IMR-90 (cell line): ENCODE measurements around the gene DGKD. TPM values are rescaled to one million over a fixed set of nuclear protein-coding genes. Genes with fewer than 3 reads are reported as not detected.

Experiments used
- ATAC-seq: fragments of 200-7000 bp; cut with Tn5 transposase; 2 replicates; pipeline ENCODE4 v1.9.1; 2020; ENCODE audit warnings: low read depth, mild to moderate bottlenecking, moderate library complexity
- BruUV-seq: library from RNA; stranded (reverse); fragments of 400-500 nt; replicated peaks from 2 replicates; lab custom pipeline; 2021; lab: Mats Ljungman, UMichigan
- CTCF ChIA-PET: fragments of 300-600 bp; formaldehyde crosslinking; extraction: SDS; loops from one replicate; lab custom pipeline; 2021; ENCODE audit warnings: antibody characterized with exemption; lab: Yijun Ruan, JAX
- POLR2A ChIA-PET: fragments of 300-600 bp; sonication (Branson Sonifier 250); formaldehyde crosslinking; loops from one replicate; lab custom pipeline; 2022; ENCODE audit warnings: antibody characterized with exemption; ENCODE audit not compliant: unreplicated experiment; lab: Charles Lee
- DNase-seq: peaks from one replicate; pipeline ENCODE4 v3.0.0; 2013
- H2AFZ ChIP-seq: replicated peaks from 2 replicates; pipeline ENCODE3; 2013; ENCODE audit warnings: low read length, mild to moderate bottlenecking; ENCODE audit not compliant: poor library complexity
- H2AK5ac ChIP-seq: 2 replicates; pipeline ENCODE4 v1.6.1; 2013; ENCODE audit warnings: low read depth, low read length, inconsistent platforms
- H2AK9ac ChIP-seq: replicated peaks from 2 replicates; pipeline ENCODE3; 2013; ENCODE audit warnings: mild to moderate bottlenecking, low read depth, low read length, moderate library complexity; ENCODE audit not compliant: poor library complexity
- H2BK120ac ChIP-seq: 2 replicates; pipeline ENCODE4 v1.6.1; 2013; ENCODE audit warnings: low read depth, low read length, inconsistent platforms
- H2BK15ac ChIP-seq: 3 replicates; pipeline ENCODE4 v1.6.1; 2013; ENCODE audit warnings: low read depth, low read length, inconsistent platforms
- H2BK20ac ChIP-seq: 2 replicates; pipeline ENCODE4 v1.6.1; 2013; ENCODE audit warnings: low read depth, mild to moderate bottlenecking, inconsistent platforms, low read length, moderate library complexity
- H2BK5ac ChIP-seq: 2 replicates; pipeline ENCODE4 v1.6.1; 2013; ENCODE audit warnings: mild to moderate bottlenecking, low read depth, low read length, inconsistent platforms; ENCODE audit not compliant: poor library complexity, severe bottlenecking
- H3K14ac ChIP-seq: replicated peaks from 2 replicates; pipeline ENCODE4 v1.6.1; 2013; ENCODE audit warnings: low read depth, low read length, inconsistent platforms
- H3K18ac ChIP-seq: 2 replicates; pipeline ENCODE4 v1.6.1; 2013; ENCODE audit warnings: low read depth, low read length, control low read depth
- H3K23ac ChIP-seq: 2 replicates; pipeline ENCODE4 v1.6.1; 2013; ENCODE audit warnings: low read depth, low read length, inconsistent platforms
- H3K27ac ChIP-seq: 2 replicates; pipeline ENCODE4 v1.5.1; 2013; ENCODE audit warnings: mild to moderate bottlenecking, control low read depth, low read length; ENCODE audit not compliant: insufficient read depth
- H3K27me3 ChIP-seq: 2 replicates; pipeline ENCODE4 v1.6.1; 2013; ENCODE audit warnings: low read length; ENCODE audit not compliant: control insufficient read depth, insufficient read depth
- H3K36me3 ChIP-seq: 2 replicates; pipeline ENCODE4 v1.6.1; 2013; ENCODE audit warnings: low read length, mixed read lengths; ENCODE audit not compliant: control insufficient read depth, insufficient read depth
- H3K4ac ChIP-seq: 2 replicates; pipeline ENCODE4 v1.6.1; 2013; ENCODE audit warnings: low read depth, low read length, inconsistent platforms
- H3K4me1 ChIP-seq: 2 replicates; pipeline ENCODE4 v1.6.1; 2013; ENCODE audit warnings: low read length, mixed read lengths; ENCODE audit not compliant: control insufficient read depth, insufficient read depth
- H3K4me2 ChIP-seq: 2 replicates; pipeline ENCODE4 v1.6.1; 2013; ENCODE audit warnings: low read depth, mild to moderate bottlenecking, control low read depth, low read length, moderate library complexity
- H3K4me3 ChIP-seq: 2 replicates; pipeline ENCODE4 v1.5.1; 2013; ENCODE audit warnings: low read depth, mild to moderate bottlenecking, control low read depth, low read length, moderate library complexity; ENCODE audit not compliant: insufficient read depth
- H3K56ac ChIP-seq: 2 replicates; pipeline ENCODE4 v1.6.1; 2013; ENCODE audit warnings: low read length, inconsistent platforms; ENCODE audit not compliant: insufficient read depth; ENCODE audit errors: extremely low read depth
- H3K79me1 ChIP-seq, 2 experiments: 2 replicates each; pipeline ENCODE4 v1.6.1; 2013; ENCODE audit warnings: low read length in 2 of 2, inconsistent platforms in 1 of 2, low read depth in 1 of 2
- H3K9ac ChIP-seq: 2 replicates; pipeline ENCODE4 v1.6.1; 2013; ENCODE audit warnings: low read depth, low read length, control low read depth
- H3K9me1 ChIP-seq: 2 replicates; pipeline ENCODE4 v1.6.1; 2013; ENCODE audit warnings: low read length, inconsistent platforms; ENCODE audit not compliant: insufficient read depth
- H3K9me3 ChIP-seq: 2 replicates; pipeline ENCODE4 v1.6.1; 2013; ENCODE audit warnings: low read length; ENCODE audit not compliant: control insufficient read depth, insufficient read depth
- H4K20me1 ChIP-seq: 2 replicates; pipeline ENCODE4 v1.6.1; 2013; ENCODE audit warnings: low read length, inconsistent platforms; ENCODE audit not compliant: insufficient read depth
- H4K5ac ChIP-seq: 2 replicates; pipeline ENCODE4 v1.6.1; 2013; ENCODE audit warnings: mild to moderate bottlenecking, low read depth, low read length, control low read depth
- H4K8ac ChIP-seq, 2 experiments: 2 replicates each; pipeline ENCODE4 v1.6.1; 2013; ENCODE audit warnings: low read depth in 2 of 2, low read length in 2 of 2, control low read depth in 1 of 2, inconsistent platforms in 1 of 2
- H4K91ac ChIP-seq: 2 replicates; pipeline ENCODE4 v1.6.1; 2013; ENCODE audit warnings: low read depth, low read length, inconsistent platforms; ENCODE audit not compliant: insufficient read depth
- BHLHE40 ChIP-seq: fragments of 150-350 bp; IDR thresholded peaks from 2 replicates; pipeline ENCODE4 v1.6.1; 2016; ENCODE audit warnings: mild to moderate bottlenecking, low read depth, low read length
- CEBPB ChIP-seq: IDR thresholded peaks from 2 replicates; pipeline ENCODE4 v1.6.1; 2012; ENCODE audit warnings: low read depth, low read length, improper control_type of control experiment
- CHD1 ChIP-seq: IDR thresholded peaks from 2 replicates; pipeline ENCODE4 v1.6.1; 2012; ENCODE audit warnings: low read depth, low read length, improper control_type of control experiment
- FOS ChIP-seq: fragments of 150-350 bp; IDR thresholded peaks from 2 replicates; pipeline ENCODE4 v1.6.1; 2016; ENCODE audit warnings: low read depth, low read length
- MAFK ChIP-seq: IDR thresholded peaks from 2 replicates; pipeline ENCODE4 v1.6.1; 2012; ENCODE audit warnings: low read depth, low read length, improper control_type of control experiment
- MAZ ChIP-seq: IDR thresholded peaks from 2 replicates; pipeline ENCODE4 v1.6.1; 2012; ENCODE audit warnings: low read depth, mild to moderate bottlenecking, low read length, improper control_type of control experiment, moderate library complexity, borderline replicate concordance
- MXI1 ChIP-seq: IDR thresholded peaks from 2 replicates; pipeline ENCODE4 v1.6.1; 2012; ENCODE audit warnings: low read depth, mild to moderate bottlenecking, low read length, moderate library complexity, borderline replicate concordance
- NFE2L2 ChIP-seq: fragments of 150-350 bp; IDR thresholded peaks from 2 replicates; pipeline ENCODE4 v1.6.1; 2016; ENCODE audit warnings: low read depth, mild to moderate bottlenecking, low read length
- POLR2A ChIP-seq: IDR thresholded peaks from 2 replicates; pipeline ENCODE4 v1.6.1; 2012; ENCODE audit warnings: mild to moderate bottlenecking, low read depth, low read length
- RAD21 ChIP-seq: IDR thresholded peaks from 2 replicates; pipeline ENCODE4 v1.6.1; 2012; ENCODE audit warnings: low read length, improper control_type of control experiment
- RCOR1 ChIP-seq: IDR thresholded peaks from 2 replicates; pipeline ENCODE4 v1.6.1; 2012; ENCODE audit warnings: mild to moderate bottlenecking, low read length, improper control_type of control experiment; ENCODE audit not compliant: insufficient replicate concordance
- RFX5 ChIP-seq: IDR thresholded peaks from 2 replicates; pipeline ENCODE4 v1.8.0; 2012; ENCODE audit warnings: low read depth, mild to moderate bottlenecking, low read length, moderate library complexity
- SMC3 ChIP-seq: fragments of 150-350 bp; IDR thresholded peaks from 2 replicates; pipeline ENCODE4 v1.6.1; 2016; ENCODE audit warnings: low read depth, mild to moderate bottlenecking, antibody characterized with exemption, low read length, moderate library complexity
- WGBS, 2 experiments: methylation state at CpG; one replicate each; pipeline versions ENCODE4 v1.1.5 to v1.1.7; 2013; ENCODE audit warnings: missing lambda C conversion rate in 2 of 2; ENCODE audit not compliant: insufficient read length in 1 of 2; ENCODE audit errors: extremely low coverage in 2 of 2; 5-methylcytosine and 5-hydroxymethylcytosine counted together
- dilution Hi-C: fragments of 300-500 bp; cut with HindIII; formaldehyde crosslinking; loops from one replicate; pipeline ENCODE4 v1.14.3; 2018; ENCODE audit warnings: low sequenced_read_pairs; ENCODE audit not compliant: unreplicated experiment
- in situ Hi-C: fragments of 300-500 bp; cut with MboI; formaldehyde crosslinking; loops from 3 replicates; pipeline ENCODE4 v1.14.3; 2019; ENCODE audit warnings: low sequenced_read_pairs, inconsistent platforms, mixed read lengths
- intact Hi-C: fragments of 100-400 bp; cut with micrococcal nuclease; formaldehyde crosslinking; loops from 2 replicates; pipeline ENCODE4 v1.10.0; 2022
- polyA plus RNA-seq, 3 experiments: library from polyadenylated mRNA; depleted of rRNA; stranded (reverse); fragments of >200 nt; gene quantifications; 2 replicates each; pipeline ENCODE4 v1.2.3, GENCODE V29; 2012; ENCODE audit warnings: low replicate concordance in 1 of 3
- total RNA-seq: library from RNA; depleted of rRNA; stranded (reverse); fragments of >200 nt; gene quantifications from 2 replicates; pipeline ENCODE4 v1.2.3, GENCODE V29; 2012
- TF ChIP-seq, protein P1 (sequence below): conservative IDR thresholded peaks from 2 replicates; pipeline ENCODE4 v1.5.1; 2012; ENCODE audit warnings: mild to moderate bottlenecking, low read depth, low read length, improper control_type of control experiment
- TF ChIP-seq, protein P2 (sequence below): fragments of 150-350 bp; IDR thresholded peaks from 2 replicates; pipeline ENCODE4 v1.6.1; 2016; ENCODE audit warnings: low read depth, mild to moderate bottlenecking, low read length, moderate library complexity, borderline replicate concordance
- TF ChIP-seq, protein P3 (sequence below): fragments of 150-350 bp; IDR thresholded peaks from 2 replicates; pipeline ENCODE4 v1.6.1; 2017; ENCODE audit warnings: mild to moderate bottlenecking, antibody characterized with exemption, low read length, low read depth

Gene DGKD
- total and polyA plus RNA-seq, 2 of the 4 experiments (the other 2 are of a cell fraction) = 6.5 to 10.1 TPM

DNA sequence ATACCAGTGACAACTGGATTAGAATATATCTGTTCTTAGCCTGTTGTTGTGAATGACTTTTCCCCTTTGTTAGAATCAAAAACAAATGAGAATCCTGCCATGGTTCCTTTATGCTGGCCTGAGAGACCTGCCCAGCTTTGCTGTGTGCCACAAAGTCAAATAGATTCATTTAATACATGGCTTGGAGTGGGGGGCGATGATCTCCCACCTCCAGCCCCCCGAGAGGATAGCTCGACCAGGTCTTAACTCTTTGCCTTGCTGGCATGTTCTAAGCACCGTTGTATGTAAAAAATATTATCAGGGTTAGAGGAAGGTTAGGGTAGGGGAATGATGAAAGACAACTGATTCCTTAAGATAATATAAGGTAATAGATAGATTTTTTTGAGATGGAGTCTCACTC is 22.2 kb upstream of the DGKD start:
- Histone ChIP-seq H3K9me3 (no peaks in the 10 kb centered on the region), H2BK15ac (no peak overlapping the region), H3K27me3 (peaks cover 30% of the 10 kb centered on the region), H3K9ac (no peak overlapping the region), H4K8ac (no peak overlapping the region), H4K20me1 (no peaks in the 10 kb centered on the region), H4K91ac (no peak overlapping the region), H4K5ac (no peak overlapping the region), H3K14ac (no peak overlapping the region), H3K27ac (no peak overlapping the region), H3K23ac (no peak overlapping the region), H2BK5ac (no peak overlapping the region), H3K4me3 (no peak overlapping the region), H3K79me1 (no peaks in the 10 kb centered on the region), H3K36me3 (no peaks in the 10 kb centered on the region), H3K56ac (no peak overlapping the region), H2AK5ac (no peak overlapping the region), H3K18ac (no peak overlapping the region), H3K4me1 (no peaks in the 10 kb centered on the region), H2BK20ac (no peak overlapping the region), H3K4me2 (no peak overlapping the region), H3K4ac (no peak overlapping the region), H2BK120ac (no peak overlapping the region), H2AK9ac (no peak overlapping the region), H2AFZ (no peak overlapping the region), H3K9me1 (no peaks in the 10 kb centered on the region)
- dilution Hi-C loops = no loop called here
- POLR2A ChIA-PET = no interaction called here
- TF ChIP-seq MXI1 (no peak), NFE2L2 (no peak), CEBPB (no peak), MAFK (no peak), CHD1 (no peak), SMC3 (no peak), MAZ (no peak), FOS (no peak), RCOR1 (no peak), RAD21 (no peak), POLR2A (no peak), RFX5 (no peak), BHLHE40 (no peak)
- TF ChIP-seq, protein P1, sequence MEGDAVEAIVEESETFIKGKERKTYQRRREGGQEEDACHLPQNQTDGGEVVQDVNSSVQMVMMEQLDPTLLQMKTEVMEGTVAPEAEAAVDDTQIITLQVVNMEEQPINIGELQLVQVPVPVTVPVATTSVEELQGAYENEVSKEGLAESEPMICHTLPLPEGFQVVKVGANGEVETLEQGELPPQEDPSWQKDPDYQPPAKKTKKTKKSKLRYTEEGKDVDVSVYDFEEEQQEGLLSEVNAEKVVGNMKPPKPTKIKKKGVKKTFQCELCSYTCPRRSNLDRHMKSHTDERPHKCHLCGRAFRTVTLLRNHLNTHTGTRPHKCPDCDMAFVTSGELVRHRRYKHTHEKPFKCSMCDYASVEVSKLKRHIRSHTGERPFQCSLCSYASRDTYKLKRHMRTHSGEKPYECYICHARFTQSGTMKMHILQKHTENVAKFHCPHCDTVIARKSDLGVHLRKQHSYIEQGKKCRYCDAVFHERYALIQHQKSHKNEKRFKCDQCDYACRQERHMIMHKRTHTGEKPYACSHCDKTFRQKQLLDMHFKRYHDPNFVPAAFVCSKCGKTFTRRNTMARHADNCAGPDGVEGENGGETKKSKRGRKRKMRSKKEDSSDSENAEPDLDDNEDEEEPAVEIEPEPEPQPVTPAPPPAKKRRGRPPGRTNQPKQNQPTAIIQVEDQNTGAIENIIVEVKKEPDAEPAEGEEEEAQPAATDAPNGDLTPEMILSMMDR = no peak
- TF ChIP-seq, protein P2, sequence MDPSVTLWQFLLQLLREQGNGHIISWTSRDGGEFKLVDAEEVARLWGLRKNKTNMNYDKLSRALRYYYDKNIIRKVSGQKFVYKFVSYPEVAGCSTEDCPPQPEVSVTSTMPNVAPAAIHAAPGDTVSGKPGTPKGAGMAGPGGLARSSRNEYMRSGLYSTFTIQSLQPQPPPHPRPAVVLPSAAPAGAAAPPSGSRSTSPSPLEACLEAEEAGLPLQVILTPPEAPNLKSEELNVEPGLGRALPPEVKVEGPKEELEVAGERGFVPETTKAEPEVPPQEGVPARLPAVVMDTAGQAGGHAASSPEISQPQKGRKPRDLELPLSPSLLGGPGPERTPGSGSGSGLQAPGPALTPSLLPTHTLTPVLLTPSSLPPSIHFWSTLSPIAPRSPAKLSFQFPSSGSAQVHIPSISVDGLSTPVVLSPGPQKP = no peak
- TF ChIP-seq, protein P3, sequence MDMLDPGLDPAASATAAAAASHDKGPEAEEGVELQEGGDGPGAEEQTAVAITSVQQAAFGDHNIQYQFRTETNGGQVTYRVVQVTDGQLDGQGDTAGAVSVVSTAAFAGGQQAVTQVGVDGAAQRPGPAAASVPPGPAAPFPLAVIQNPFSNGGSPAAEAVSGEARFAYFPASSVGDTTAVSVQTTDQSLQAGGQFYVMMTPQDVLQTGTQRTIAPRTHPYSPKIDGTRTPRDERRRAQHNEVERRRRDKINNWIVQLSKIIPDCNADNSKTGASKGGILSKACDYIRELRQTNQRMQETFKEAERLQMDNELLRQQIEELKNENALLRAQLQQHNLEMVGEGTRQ = no peak
- no CpG with 5 or more reads among the region's 4 CpGs for WGBS, 2 experiments
- in situ Hi-C loops = no loop called here
- no peak for DNase-seq
- no TSS peak for BruUV-seq
- ATAC-seq = no peak
- intact Hi-C loops = no loop called here
- CTCF ChIA-PET = interaction anchor here (0.5 kb wide), 1 partner anchor 29 kb away, joined by 4 read pairs; no protein-coding TSS in a partner anchor
